WTC11 (cell line): Measurements from ENCODE around the gene TRIM25. TPM values are rescaled to one million over a fixed set of nuclear protein-coding genes. Genes with fewer than 3 reads are reported as not detected.

ENCODE experiments used
- ATAC-seq: fragments of 200-7000 bp; cut with Tn5 transposase; 2 replicates; pipeline ENCODE4 v1.10.0; 2021; ENCODE audit warnings: mild to moderate bottlenecking, moderate library complexity
- CTCF ChIA-PET: fragments of 300-600 bp; sonication (Branson Sonifier 250); formaldehyde crosslinking; loops from one replicate; lab custom pipeline; 2021; ENCODE audit warnings: antibody characterized with exemption; lab: Charles Lee
- POLR2A ChIA-PET: fragments of 350-600 bp; sonication (Branson Sonifier 250); formaldehyde crosslinking; loops from one replicate; lab custom pipeline; 2021; ENCODE audit warnings: antibody characterized with exemption; lab: Charles Lee
- DNase-seq: peaks from one replicate; pipeline ENCODE4 v3.0.0; 2021; ENCODE audit warnings: low spot score
- H3K27ac Mint-ChIP-seq: 2 replicates; pipeline ENCODE4 v1.8.0; 2021; ENCODE audit warnings: mixed read lengths
- H3K27me3 Mint-ChIP-seq: 2 replicates; pipeline ENCODE4 v1.8.0; 2021; ENCODE audit warnings: low read depth, mild to moderate bottlenecking, moderate library complexity, mixed read lengths
- H3K36me3 Mint-ChIP-seq: 2 replicates; pipeline ENCODE4 v1.8.0; 2021; ENCODE audit warnings: mixed read lengths
- H3K4me1 Mint-ChIP-seq: 2 replicates; pipeline ENCODE4 v1.8.0; 2022; ENCODE audit warnings: mixed read lengths
- H3K4me3 Mint-ChIP-seq: 2 replicates; pipeline ENCODE4 v1.8.0; 2021; ENCODE audit warnings: mild to moderate bottlenecking, moderate library complexity, mixed read lengths
- H3K9me3 Mint-ChIP-seq: 2 replicates; pipeline ENCODE4 v1.8.0; 2021; ENCODE audit warnings: mixed read lengths
- AFF4 ChIP-seq: sonication (generic); formaldehyde crosslinking; IDR thresholded peaks from 2 replicates; pipeline ENCODE4 v1.8.1; 2023; ENCODE audit warnings: mild to moderate bottlenecking, missing genetic modification reagents, borderline replicate concordance
- ESRRA ChIP-seq: sonication (generic); formaldehyde crosslinking; IDR thresholded peaks from 2 replicates; pipeline ENCODE4 v1.8.1; 2022; ENCODE audit warnings: mild to moderate bottlenecking, missing genetic modification reagents, borderline replicate concordance
- FOXK1 ChIP-seq: sonication (generic); formaldehyde crosslinking; IDR thresholded peaks from 2 replicates; pipeline ENCODE4 v1.8.0; 2022; ENCODE audit warnings: mild to moderate bottlenecking, moderate library complexity, missing genetic modification reagents
- GABPB1 ChIP-seq: sonication (generic); formaldehyde crosslinking; IDR thresholded peaks from 2 replicates; pipeline ENCODE4 v1.8.1; 2023; ENCODE audit warnings: mild to moderate bottlenecking, missing genetic modification reagents
- MXD4 ChIP-seq: fragments of 250-450 bp; sonication (Bioruptor Pico); IDR thresholded peaks from 2 replicates; pipeline ENCODE4 v1.8.0; 2021; ENCODE audit warnings: mild to moderate bottlenecking, moderate library complexity, borderline replicate concordance
- MYBL2 ChIP-seq: sonication (generic); formaldehyde crosslinking; IDR thresholded peaks from 2 replicates; pipeline ENCODE4 v1.8.1; 2023; ENCODE audit warnings: mild to moderate bottlenecking, moderate library complexity, missing genetic modification reagents
- NFATC4 ChIP-seq: fragments of 250-450 bp; sonication (Bioruptor Pico); IDR thresholded peaks from 2 replicates; pipeline ENCODE4 v1.9.0; 2021; ENCODE audit warnings: mild to moderate bottlenecking
- NR3C1 ChIP-seq: sonication (generic); formaldehyde crosslinking; conservative IDR thresholded peaks from 2 replicates; pipeline ENCODE4 v1.8.1; 2023; ENCODE audit warnings: low read depth, mild to moderate bottlenecking, missing genetic modification reagents
- TCF7 ChIP-seq: sonication (generic); formaldehyde crosslinking; IDR thresholded peaks from 2 replicates; pipeline ENCODE4 v1.8.0; 2022; ENCODE audit warnings: mild to moderate bottlenecking, low read depth, missing genetic modification reagents, moderate library complexity
- ZNF317 ChIP-seq: sonication (generic); formaldehyde crosslinking; IDR thresholded peaks from 2 replicates; pipeline ENCODE4 v1.8.1; 2023; ENCODE audit warnings: low read depth, mild to moderate bottlenecking, moderate library complexity, missing genetic modification reagents, borderline replicate concordance
- total RNA-seq: library from RNA; stranded (reverse); gene quantifications from 3 replicates; pipeline ENCODE4 v1.2.3, GENCODE V29; 2021
- TF ChIP-seq, protein P1 (sequence below): sonication (generic); formaldehyde crosslinking; IDR thresholded peaks from 2 replicates; pipeline ENCODE4 v1.8.1; 2023; ENCODE audit warnings: mild to moderate bottlenecking, missing genetic modification reagents
- TF ChIP-seq, protein P2 (sequence below): sonication (generic); formaldehyde crosslinking; IDR thresholded peaks from 2 replicates; pipeline ENCODE4 v1.8.0; 2023; ENCODE audit warnings: missing genetic modification reagents, mild to moderate bottlenecking, borderline replicate concordance
- TF ChIP-seq, protein P3 (sequence below): sonication (generic); formaldehyde crosslinking; conservative IDR thresholded peaks from 2 replicates; pipeline ENCODE4 v1.8.1; 2022; ENCODE audit warnings: mild to moderate bottlenecking, missing genetic modification reagents
- TF ChIP-seq, protein P4 (sequence below): sonication (generic); formaldehyde crosslinking; IDR thresholded peaks from 2 replicates; pipeline ENCODE4 v1.8.0; 2022; ENCODE audit warnings: mild to moderate bottlenecking, missing genetic modification reagents

Gene TRIM25
- total RNA-seq, 1 experiment from 2014 or later, result 49.0 TPM

DNA sequence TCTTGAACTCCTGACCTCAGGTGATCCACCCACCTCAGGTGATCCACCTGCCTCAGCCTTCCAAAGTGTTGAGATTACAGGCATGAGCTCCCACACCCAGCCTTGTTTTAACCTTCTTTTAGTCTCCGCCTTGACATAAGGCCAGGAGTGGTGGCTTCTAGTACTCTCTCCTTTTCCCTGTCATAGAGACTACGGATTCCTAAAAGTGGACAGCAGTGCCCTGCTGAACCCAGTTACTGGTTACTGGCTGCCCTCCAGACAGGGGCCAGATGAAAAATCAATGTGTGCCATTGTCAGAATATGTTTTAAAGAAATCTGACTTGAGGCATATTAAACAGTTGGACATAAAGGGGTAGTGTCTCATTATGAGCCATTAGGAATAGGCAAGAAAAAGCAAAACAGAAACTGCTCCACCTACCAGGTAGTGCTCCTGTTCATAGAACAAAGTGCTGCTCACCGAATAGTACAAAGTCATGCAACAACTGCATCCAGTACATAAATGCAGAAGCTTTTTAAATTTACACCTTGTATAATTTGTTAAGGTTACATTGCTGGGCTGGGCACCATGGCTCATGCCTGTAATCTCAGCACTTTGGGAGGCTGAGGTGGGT lies 32.1 kb downstream of the TRIM25 start (continued):
- TF ChIP-seq, protein P1, sequence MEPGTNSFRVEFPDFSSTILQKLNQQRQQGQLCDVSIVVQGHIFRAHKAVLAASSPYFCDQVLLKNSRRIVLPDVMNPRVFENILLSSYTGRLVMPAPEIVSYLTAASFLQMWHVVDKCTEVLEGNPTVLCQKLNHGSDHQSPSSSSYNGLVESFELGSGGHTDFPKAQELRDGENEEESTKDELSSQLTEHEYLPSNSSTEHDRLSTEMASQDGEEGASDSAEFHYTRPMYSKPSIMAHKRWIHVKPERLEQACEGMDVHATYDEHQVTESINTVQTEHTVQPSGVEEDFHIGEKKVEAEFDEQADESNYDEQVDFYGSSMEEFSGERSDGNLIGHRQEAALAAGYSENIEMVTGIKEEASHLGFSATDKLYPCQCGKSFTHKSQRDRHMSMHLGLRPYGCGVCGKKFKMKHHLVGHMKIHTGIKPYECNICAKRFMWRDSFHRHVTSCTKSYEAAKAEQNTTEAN (CRISPR knock-in tag), result no peak

DNA sequence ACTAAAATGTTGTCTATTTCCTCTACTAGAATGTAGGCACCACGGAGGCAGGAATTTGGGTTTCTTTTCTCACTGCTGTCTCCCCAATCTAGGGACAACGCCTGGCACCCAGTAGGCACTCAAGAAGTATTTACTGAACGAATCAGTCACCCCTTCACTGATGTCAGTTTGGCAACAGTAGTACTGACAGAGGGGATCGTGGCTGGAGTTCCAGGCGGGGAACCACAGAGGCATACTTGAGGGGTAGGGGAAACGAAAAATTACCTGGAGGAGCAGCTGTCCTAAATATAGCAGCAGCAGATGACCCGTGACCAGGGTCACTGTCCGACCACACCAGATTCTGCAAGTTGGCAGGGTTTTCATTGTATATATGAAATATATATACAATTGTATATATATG lies 33.3 kb downstream of the TRIM25 start:
- peaks cover 3% of the 10 kb centered on the region; the same call in 1 of the 2 replicates for H3K4me1 Mint-ChIP-seq
- peaks cover 15% of the 10 kb centered on the region for H3K9me3 Mint-ChIP-seq
- H3K27me3 Mint-ChIP-seq, result peaks cover 9% of the 10 kb centered on the region
- TF ChIP-seq TCF7 (CRISPR knock-in tag), result no peak
- no peak for TF ChIP-seq ZNF317 (CRISPR knock-in tag)
- TF ChIP-seq, protein P2, sequence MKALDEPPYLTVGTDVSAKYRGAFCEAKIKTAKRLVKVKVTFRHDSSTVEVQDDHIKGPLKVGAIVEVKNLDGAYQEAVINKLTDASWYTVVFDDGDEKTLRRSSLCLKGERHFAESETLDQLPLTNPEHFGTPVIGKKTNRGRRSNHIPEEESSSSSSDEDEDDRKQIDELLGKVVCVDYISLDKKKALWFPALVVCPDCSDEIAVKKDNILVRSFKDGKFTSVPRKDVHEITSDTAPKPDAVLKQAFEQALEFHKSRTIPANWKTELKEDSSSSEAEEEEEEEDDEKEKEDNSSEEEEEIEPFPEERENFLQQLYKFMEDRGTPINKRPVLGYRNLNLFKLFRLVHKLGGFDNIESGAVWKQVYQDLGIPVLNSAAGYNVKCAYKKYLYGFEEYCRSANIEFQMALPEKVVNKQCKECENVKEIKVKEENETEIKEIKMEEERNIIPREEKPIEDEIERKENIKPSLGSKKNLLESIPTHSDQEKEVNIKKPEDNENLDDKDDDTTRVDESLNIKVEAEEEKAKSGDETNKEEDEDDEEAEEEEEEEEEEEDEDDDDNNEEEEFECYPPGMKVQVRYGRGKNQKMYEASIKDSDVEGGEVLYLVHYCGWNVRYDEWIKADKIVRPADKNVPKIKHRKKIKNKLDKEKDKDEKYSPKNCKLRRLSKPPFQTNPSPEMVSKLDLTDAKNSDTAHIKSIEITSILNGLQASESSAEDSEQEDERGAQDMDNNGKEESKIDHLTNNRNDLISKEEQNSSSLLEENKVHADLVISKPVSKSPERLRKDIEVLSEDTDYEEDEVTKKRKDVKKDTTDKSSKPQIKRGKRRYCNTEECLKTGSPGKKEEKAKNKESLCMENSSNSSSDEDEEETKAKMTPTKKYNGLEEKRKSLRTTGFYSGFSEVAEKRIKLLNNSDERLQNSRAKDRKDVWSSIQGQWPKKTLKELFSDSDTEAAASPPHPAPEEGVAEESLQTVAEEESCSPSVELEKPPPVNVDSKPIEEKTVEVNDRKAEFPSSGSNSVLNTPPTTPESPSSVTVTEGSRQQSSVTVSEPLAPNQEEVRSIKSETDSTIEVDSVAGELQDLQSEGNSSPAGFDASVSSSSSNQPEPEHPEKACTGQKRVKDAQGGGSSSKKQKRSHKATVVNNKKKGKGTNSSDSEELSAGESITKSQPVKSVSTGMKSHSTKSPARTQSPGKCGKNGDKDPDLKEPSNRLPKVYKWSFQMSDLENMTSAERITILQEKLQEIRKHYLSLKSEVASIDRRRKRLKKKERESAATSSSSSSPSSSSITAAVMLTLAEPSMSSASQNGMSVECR (CRISPR knock-in tag), result no peak
- TF ChIP-seq, protein P3, sequence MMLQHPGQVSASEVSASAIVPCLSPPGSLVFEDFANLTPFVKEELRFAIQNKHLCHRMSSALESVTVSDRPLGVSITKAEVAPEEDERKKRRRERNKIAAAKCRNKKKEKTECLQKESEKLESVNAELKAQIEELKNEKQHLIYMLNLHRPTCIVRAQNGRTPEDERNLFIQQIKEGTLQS, result no peak
- TF ChIP-seq FOXK1 (CRISPR knock-in tag), result no peak
- TF ChIP-seq MYBL2 (CRISPR knock-in tag), result no peak
- TF ChIP-seq GABPB1 (CRISPR knock-in tag), result no peak
- no peak for TF ChIP-seq NR3C1 (CRISPR knock-in tag)
- TF ChIP-seq AFF4 (CRISPR knock-in tag), result no peak
- TF ChIP-seq MXD4, result no peak
- no peak for TF ChIP-seq ESRRA (CRISPR knock-in tag)
- TF ChIP-seq NFATC4 (CRISPR knock-in tag), result no peak
- TF ChIP-seq, protein P4, sequence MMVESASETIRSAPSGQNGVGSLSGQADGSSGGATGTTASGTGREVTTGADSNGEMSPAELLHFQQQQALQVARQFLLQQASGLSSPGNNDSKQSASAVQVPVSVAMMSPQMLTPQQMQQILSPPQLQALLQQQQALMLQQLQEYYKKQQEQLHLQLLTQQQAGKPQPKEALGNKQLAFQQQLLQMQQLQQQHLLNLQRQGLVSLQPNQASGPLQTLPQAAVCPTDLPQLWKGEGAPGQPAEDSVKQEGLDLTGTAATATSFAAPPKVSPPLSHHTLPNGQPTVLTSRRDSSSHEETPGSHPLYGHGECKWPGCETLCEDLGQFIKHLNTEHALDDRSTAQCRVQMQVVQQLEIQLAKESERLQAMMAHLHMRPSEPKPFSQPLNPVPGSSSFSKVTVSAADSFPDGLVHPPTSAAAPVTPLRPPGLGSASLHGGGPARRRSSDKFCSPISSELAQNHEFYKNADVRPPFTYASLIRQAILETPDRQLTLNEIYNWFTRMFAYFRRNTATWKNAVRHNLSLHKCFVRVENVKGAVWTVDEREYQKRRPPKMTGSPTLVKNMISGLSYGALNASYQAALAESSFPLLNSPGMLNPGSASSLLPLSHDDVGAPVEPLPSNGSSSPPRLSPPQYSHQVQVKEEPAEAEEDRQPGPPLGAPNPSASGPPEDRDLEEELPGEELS (CRISPR knock-in tag), result no peak
- TF ChIP-seq, protein P1 (CRISPR knock-in tag), result no peak
- TF ChIP-seq, all 79 proteins: peak for 0
- Mint-ChIP-seq H3K27ac (no peak overlapping the region), H3K4me3 (no peak overlapping the region), H3K36me3 (no peaks in the 10 kb centered on the region)
- DNase-seq (no peak), ATAC-seq (no peak)
- ChIA-PET POLR2A (no interaction called here), CTCF (interaction anchor here (1.2 kb wide), 1 partner anchor 61 kb away, joined by 4 read pairs; no protein-coding TSS in a partner anchor)
